GM23338 (cell line): Measurements from ENCODE around the gene LTBP4. TPM values are rescaled to one million over a fixed set of nuclear protein-coding genes. Genes with fewer than 3 reads are reported as not detected.

ENCODE experiments used
- ATAC-seq: fragments of 200-7000 bp; cut with Tn5 transposase; 3 replicates; pipeline ENCODE4 v1.9.1; 2020
- DNase-seq: peaks from one replicate; pipeline ENCODE4 v3.0.0-alpha.2; 2015; ENCODE audit warnings: low spot score
- H2AFZ ChIP-seq: fragments of 200-600 bp; sonication (generic); 2 replicates; pipeline ENCODE4 v1.8.0; 2016; ENCODE audit warnings: antibody characterized with exemption, mild to moderate bottlenecking, moderate library complexity
- H3F3A ChIP-seq: fragments of 200-600 bp; sonication (generic); replicated peaks from 2 replicates; pipeline ENCODE4 v1.8.0; 2017; ENCODE audit warnings: antibody characterized with exemption, mixed run types, low read depth
- H3K27ac ChIP-seq: fragments of 200-600 bp; sonication (generic); 2 replicates; pipeline ENCODE4 v1.6.1; 2016; ENCODE audit warnings: low read depth
- H3K27me3 ChIP-seq: fragments of 200-600 bp; sonication (generic); 2 replicates; pipeline ENCODE4 v1.8.0; 2016; ENCODE audit warnings: mild to moderate bottlenecking, mixed run types, moderate library complexity; ENCODE audit not compliant: insufficient read depth
- H3K36me3 ChIP-seq: fragments of 200-600 bp; sonication (generic); 2 replicates; pipeline ENCODE4 v1.8.0; 2016; ENCODE audit warnings: mild to moderate bottlenecking; ENCODE audit not compliant: insufficient read depth
- H3K4me1 ChIP-seq: fragments of 200-600 bp; sonication (generic); 2 replicates; pipeline ENCODE4 v1.8.0; 2016; ENCODE audit warnings: mild to moderate bottlenecking, moderate library complexity; ENCODE audit not compliant: insufficient read depth
- H3K4me2 ChIP-seq: fragments of 200-600 bp; sonication (generic); 2 replicates; pipeline ENCODE4 v1.7.1; 2017; ENCODE audit warnings: mixed run types
- H3K4me3 ChIP-seq: fragments of 200-600 bp; sonication (generic); 2 replicates; pipeline ENCODE4 v1.6.1; 2016; ENCODE audit warnings: mixed run types
- H3K79me2 ChIP-seq: fragments of 200-600 bp; sonication (generic); replicated peaks from 2 replicates; pipeline ENCODE4 v1.8.0; 2017; ENCODE audit warnings: mild to moderate bottlenecking; ENCODE audit not compliant: insufficient read depth
- H3K9me2 ChIP-seq: fragments of 200-600 bp; sonication (generic); 2 replicates; pipeline ENCODE4 v1.8.0; 2017; ENCODE audit not compliant: insufficient read depth
- H4K20me1 ChIP-seq: fragments of 200-600 bp; sonication (generic); replicated peaks from 2 replicates; pipeline ENCODE4 v1.8.0; 2017; ENCODE audit warnings: mild to moderate bottlenecking; ENCODE audit not compliant: insufficient read depth
- H3K27ac Mint-ChIP-seq: 2 replicates; pipeline ENCODE4 v1.8.0; 2020; ENCODE audit warnings: inconsistent platforms, mild to moderate bottlenecking, moderate library complexity, mixed read lengths
- H3K27me3 Mint-ChIP-seq: 3 replicates; pipeline ENCODE4 v1.8.0; 2022; ENCODE audit warnings: low read depth, mild to moderate bottlenecking, moderate library complexity, mixed read lengths, inconsistent platforms; ENCODE audit not compliant: insufficient read depth, poor library complexity
- H3K36me3 Mint-ChIP-seq: 3 replicates; pipeline ENCODE4 v1.8.0; 2021; ENCODE audit warnings: low read depth, mild to moderate bottlenecking, inconsistent platforms, moderate library complexity, mixed read lengths
- H3K4me1 Mint-ChIP-seq: 3 replicates; pipeline ENCODE4 v1.8.0; 2020; ENCODE audit warnings: mild to moderate bottlenecking, inconsistent platforms, mixed read lengths
- H3K4me3 Mint-ChIP-seq: 3 replicates; pipeline ENCODE4 v1.8.0; 2021; ENCODE audit warnings: moderate library complexity, mild to moderate bottlenecking, inconsistent platforms, mixed read lengths
- H3K9me3 Mint-ChIP-seq: 3 replicates; pipeline ENCODE4 v1.8.0; 2020; ENCODE audit warnings: moderate library complexity, mild to moderate bottlenecking, inconsistent platforms, mixed read lengths
- CTCF ChIP-seq, 2 experiments: fragments of 200-600 bp in 1 of 2; sonication (generic) in 1 of 2; conservative IDR thresholded peaks; 2 replicates each; pipeline versions ENCODE4 v1.5.1 to v1.6.1; 2016 to 2017; ENCODE audit warnings: antibody characterized with exemption in 2 of 2, low read depth in 2 of 2, mild to moderate bottlenecking in 2 of 2, moderate library complexity in 1 of 2
- EZH2 ChIP-seq: fragments of 200-600 bp; sonication (generic); IDR thresholded peaks from one replicate; pipeline ENCODE4 v1.8.0; 2017; ENCODE audit warnings: antibody characterized with exemption, mild to moderate bottlenecking, low read depth; ENCODE audit not compliant: unreplicated experiment
- REST ChIP-seq: IDR thresholded peaks from one replicate; pipeline ENCODE4 v1.6.1; 2018; ENCODE audit warnings: antibody characterized with exemption; ENCODE audit not compliant: unreplicated experiment
- ZNF462 ChIP-seq: fragments of 250-450 bp; sonication (Bioruptor Pico); IDR thresholded peaks from 2 replicates; pipeline ENCODE4 v1.5.0; 2020; ENCODE audit warnings: mild to moderate bottlenecking, moderate library complexity
- polyA plus RNA-seq: library from polyadenylated mRNA; unstranded; fragments of >200 nt; fragmentation: Nextera tagmentation; extraction: Ambion mirVana; gene quantifications from 2 replicates; pipeline ENCODE4 v1.2.1, GENCODE V29; 2016
- total RNA-seq: library from RNA; depleted of rRNA; stranded (reverse); fragments of >200 nt; shearing (Covaris generic); gene quantifications from 2 replicates; pipeline ENCODE4 v1.2.3, GENCODE V29; 2014

Gene LTBP4
- total and polyA plus RNA-seq, 2 experiments from 2014 or later, result 50.3 to 65.0 TPM

GRCh38 chr19:40666803-40667438, 65.8 kb downstream of the LTBP4 start:
- no peak overlapping the region for H3K4me2 ChIP-seq

More at GRCh38 chr19:40666803-40667438, 65.8 kb downstream of the LTBP4 start:
- Histone ChIP-seq H3K27me3 (no peaks in the 10 kb centered on the region), H2AFZ (no peak overlapping the region), H3K9me2 (no peaks in the 10 kb centered on the region), H3K27ac (no peak overlapping the region), H3K4me3 (no peak overlapping the region), H3K4me1 (peaks cover 5% of the 10 kb centered on the region; the same call in 1 of the 2 replicates), H3K36me3 (peaks cover 8% of the 10 kb centered on the region; the same call in 1 of the 2 replicates), H3K79me2 (no peaks in the 10 kb centered on the region), H4K20me1 (no peaks in the 10 kb centered on the region), H3F3A (no peaks in the 10 kb centered on the region)
- Mint-ChIP-seq H3K4me3 (no peak overlapping the region), H3K9me3 (no peaks in the 10 kb centered on the region), H3K36me3 (peaks cover 28% of the 10 kb centered on the region), H3K4me1 (peaks cover 4% of the 10 kb centered on the region; the same call in 2 of the 3 replicates), H3K27me3 (peaks cover 10% of the 10 kb centered on the region), H3K27ac (0 out of 2 replicates have a peak overlapping the region, but pooled peaks have one; percentile 31)
- DNase-seq (no peak), ATAC-seq (no peak)
- TF ChIP-seq CTCF (conservative IDR thresholded peaks at IDR 0.05; ENCODE audit: low read depth in 2 of 2) (no peak), EZH2 (no peak), ZNF462 (CRISPR knock-in tag) (no peak), REST (no peak)
